Measurements from ENCODE around the gene CHCHD6.

DNA sequence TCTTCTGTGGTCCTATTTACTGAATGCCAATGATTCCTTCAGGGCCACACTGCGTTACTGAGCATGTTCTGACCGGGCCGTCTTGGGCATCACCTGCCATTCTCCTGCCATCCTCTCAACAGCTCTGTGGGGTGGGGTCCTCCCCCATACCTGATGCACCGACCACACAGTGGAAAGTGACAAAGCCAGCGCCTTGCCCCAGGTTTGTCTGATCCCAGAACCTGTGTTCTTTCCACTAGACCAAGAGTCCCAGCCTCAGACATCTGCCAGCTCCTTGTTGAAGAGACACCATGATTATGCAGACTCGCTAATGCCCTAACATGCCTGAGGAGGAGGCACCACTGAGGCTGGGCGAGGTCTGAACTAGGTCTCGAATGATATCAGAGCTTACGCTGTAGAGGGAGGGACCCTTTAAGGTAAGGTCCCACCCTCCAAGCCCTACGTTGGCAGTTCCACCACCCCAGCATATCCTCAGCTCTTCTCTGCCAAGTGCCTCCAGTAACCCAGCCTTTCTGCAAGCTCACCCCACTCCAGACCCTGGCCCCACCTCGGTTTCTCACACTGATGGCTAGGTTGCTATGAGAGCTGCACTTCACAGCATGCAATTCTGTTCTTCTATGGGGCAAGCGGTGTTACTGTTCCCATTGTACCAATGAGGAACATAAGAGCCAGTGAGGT is 249.1 kb downstream of the CHCHD6 start:
- TF ChIP-seq, protein P1, sequence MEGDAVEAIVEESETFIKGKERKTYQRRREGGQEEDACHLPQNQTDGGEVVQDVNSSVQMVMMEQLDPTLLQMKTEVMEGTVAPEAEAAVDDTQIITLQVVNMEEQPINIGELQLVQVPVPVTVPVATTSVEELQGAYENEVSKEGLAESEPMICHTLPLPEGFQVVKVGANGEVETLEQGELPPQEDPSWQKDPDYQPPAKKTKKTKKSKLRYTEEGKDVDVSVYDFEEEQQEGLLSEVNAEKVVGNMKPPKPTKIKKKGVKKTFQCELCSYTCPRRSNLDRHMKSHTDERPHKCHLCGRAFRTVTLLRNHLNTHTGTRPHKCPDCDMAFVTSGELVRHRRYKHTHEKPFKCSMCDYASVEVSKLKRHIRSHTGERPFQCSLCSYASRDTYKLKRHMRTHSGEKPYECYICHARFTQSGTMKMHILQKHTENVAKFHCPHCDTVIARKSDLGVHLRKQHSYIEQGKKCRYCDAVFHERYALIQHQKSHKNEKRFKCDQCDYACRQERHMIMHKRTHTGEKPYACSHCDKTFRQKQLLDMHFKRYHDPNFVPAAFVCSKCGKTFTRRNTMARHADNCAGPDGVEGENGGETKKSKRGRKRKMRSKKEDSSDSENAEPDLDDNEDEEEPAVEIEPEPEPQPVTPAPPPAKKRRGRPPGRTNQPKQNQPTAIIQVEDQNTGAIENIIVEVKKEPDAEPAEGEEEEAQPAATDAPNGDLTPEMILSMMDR (IDR thresholded peaks at IDR 0.05): no peak
- TF ChIP-seq ZNF263 (CRISPR knock-in tag; IDR thresholded peaks at IDR 0.05; ENCODE audit: low read depth) (no peak), ELF4 (CRISPR knock-in tag; IDR thresholded peaks at IDR 0.05; ENCODE audit: low read depth) (no peak), ZNF232 (CRISPR knock-in tag; IDR thresholded peaks at IDR 0.05) (no peak), TEAD1 (CRISPR knock-in tag; IDR thresholded peaks at IDR 0.05) (no peak), MAX (CRISPR knock-in tag; IDR thresholded peaks at IDR 0.05) (no peak), ERG (CRISPR knock-in tag; IDR thresholded peaks at IDR 0.05) (no peak)

Data from WTC11 (cell line).